ENCODE results near the gene IGFBP6.

Gene IGFBP6

DNA sequence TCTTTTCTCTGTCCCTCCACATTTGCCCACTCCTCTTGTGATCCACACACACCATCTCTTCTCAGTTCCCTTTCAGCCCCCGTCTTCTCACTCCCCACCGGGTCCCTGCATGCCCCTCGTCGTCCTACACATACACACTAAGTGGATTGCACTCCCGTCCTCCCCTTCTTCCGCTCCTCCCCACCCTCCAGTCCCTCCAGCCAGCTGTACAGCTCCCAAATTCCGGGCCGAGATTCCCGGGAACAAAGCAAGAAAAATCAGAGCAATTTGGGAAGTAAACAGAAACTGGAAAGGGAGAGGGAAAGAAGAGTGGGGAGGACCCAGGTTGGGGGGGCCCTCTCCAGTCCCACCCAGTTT is 282 bp upstream of the IGFBP6 start:
- Histone ChIP-seq H3K4me3 (replicated peaks; ENCODE audit: low read depth, low read length) (no peak overlapping the region), H3K27me3 (replicated peaks; ENCODE audit: control insufficient read depth, insufficient read depth, low read length) (no peaks in the 10 kb centered on the region; the same call in 1 of the 2 replicates)
- no peak for TF ChIP-seq CTCF (IDR thresholded peaks at IDR 0.05; ENCODE audit: insufficient read depth, low read length, poor library complexity, severe bottlenecking)

GRCh38 chr12:53098354-53098981 is 1.0 kb downstream of the IGFBP6 start:
- Histone ChIP-seq H3K4me3 (replicated peaks; ENCODE audit: low read depth, low read length) (peak overlapping the region; percentile 54), H3K36me3 (ENCODE audit: control insufficient read depth, insufficient read depth, low read length) (no peaks in the 10 kb centered on the region), H3K27me3 (replicated peaks; ENCODE audit: control insufficient read depth, insufficient read depth, low read length) (no peaks in the 10 kb centered on the region; the same call in 1 of the 2 replicates)
- DNase-seq (ENCODE audit: extremely low read depth, insufficient read length), result no peak
- TF ChIP-seq CTCF (IDR thresholded peaks at IDR 0.05; ENCODE audit: insufficient read depth, low read length, poor library complexity, severe bottlenecking), result no peak

More for the DNA sequence above, 282 bp upstream of the IGFBP6 start:
- H3K36me3 ChIP-seq (ENCODE audit: control insufficient read depth, insufficient read depth, low read length), result no peaks in the 10 kb centered on the region
- no peak for DNase-seq (ENCODE audit: extremely low read depth, insufficient read length)

- Histone ChIP-seq H3K36me3 (ENCODE audit: control insufficient read depth, insufficient read depth, low read length) (no peaks in the 10 kb centered on the region), H3K4me3 (replicated peaks; ENCODE audit: low read depth, low read length) (no peak overlapping the region), H3K27me3 (replicated peaks; ENCODE audit: control insufficient read depth, insufficient read depth, low read length) (no peaks in the 10 kb centered on the region; the same call in 1 of the 2 replicates)
- TF ChIP-seq CTCF (IDR thresholded peaks at IDR 0.05; ENCODE audit: insufficient read depth, low read length, poor library complexity, severe bottlenecking), result peak; percentile 95
- DNase-seq (ENCODE audit: extremely low read depth, insufficient read length), result peak; percentile 64
Measured at GRCh38 chr12:53099071-53099882, 1.8 kb downstream of the IGFBP6 start.

- DNase-seq (ENCODE audit: extremely low read depth, insufficient read length), result no peak
- no peaks in the 10 kb centered on the region; the same call in 1 of the 2 replicates for H3K27me3 ChIP-seq (replicated peaks; ENCODE audit: control insufficient read depth, insufficient read depth, low read length)
- H3K36me3 ChIP-seq (ENCODE audit: control insufficient read depth, insufficient read depth, low read length), result no peaks in the 10 kb centered on the region
- TF ChIP-seq CTCF (IDR thresholded peaks at IDR 0.05; ENCODE audit: insufficient read depth, low read length, poor library complexity, severe bottlenecking), result no peak
- H3K4me3 ChIP-seq (replicated peaks; ENCODE audit: low read depth, low read length), result no peak overlapping the region
Measured at GRCh38 chr12:53100466-53101151, 3.1 kb downstream of the IGFBP6 start.

DNA sequence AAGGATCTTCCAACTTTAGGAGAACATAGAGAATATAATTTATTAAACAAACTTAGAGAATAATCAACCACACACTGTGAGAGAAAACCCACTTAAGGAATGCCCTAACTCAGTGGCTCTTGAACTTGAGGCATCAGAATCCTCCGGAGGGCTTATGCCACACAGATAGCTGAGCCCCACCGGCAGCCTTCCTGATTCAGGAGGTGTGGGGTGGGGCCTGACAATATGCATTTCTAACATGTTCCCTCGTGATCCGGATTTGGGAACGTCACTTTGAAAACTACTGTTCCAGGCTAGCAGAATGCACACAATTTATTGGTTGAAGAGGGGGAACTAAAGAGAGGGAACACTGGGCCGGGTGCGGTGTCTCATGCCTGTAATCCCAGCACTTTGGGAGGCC is 3.8 kb downstream of the IGFBP6 start:
- no peak overlapping the region for H3K4me3 ChIP-seq (replicated peaks; ENCODE audit: low read depth, low read length)
- no peaks in the 10 kb centered on the region; the same call in 1 of the 2 replicates for H3K27me3 ChIP-seq (replicated peaks; ENCODE audit: control insufficient read depth, insufficient read depth, low read length)
- no peak for TF ChIP-seq CTCF (IDR thresholded peaks at IDR 0.05; ENCODE audit: insufficient read depth, low read length, poor library complexity, severe bottlenecking)
- DNase-seq (ENCODE audit: extremely low read depth, insufficient read length), result no peak
- no peaks in the 10 kb centered on the region for H3K36me3 ChIP-seq (ENCODE audit: control insufficient read depth, insufficient read depth, low read length)

Measured in GM06990 (cell line).